ENCODE data around the gene KIF1C.

DNA sequence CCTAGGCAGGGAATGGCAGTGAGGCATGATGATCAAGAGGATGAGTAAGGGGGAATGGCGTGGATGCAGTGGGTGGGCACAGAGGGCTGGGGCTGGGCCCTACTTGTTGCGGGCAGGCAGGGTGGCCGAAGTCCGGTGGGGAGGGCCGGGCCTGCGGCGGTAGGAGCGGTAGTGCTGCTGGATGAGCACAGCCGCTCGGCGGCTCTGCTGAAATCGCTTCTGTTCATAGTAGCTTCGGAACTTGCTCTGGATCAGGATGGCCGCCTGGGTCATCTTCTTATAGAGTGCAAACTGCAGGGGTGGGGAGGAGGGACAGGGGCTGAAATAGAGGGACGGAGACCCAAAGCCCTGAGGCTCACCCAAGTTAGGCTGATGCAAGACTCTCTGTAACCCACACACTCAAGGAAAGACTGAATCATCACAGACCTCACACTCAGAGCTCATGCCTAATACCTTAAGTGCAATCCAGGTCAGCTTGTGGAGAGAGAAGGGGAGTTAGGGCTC lies 28.7 kb upstream of the KIF1C start:
- TF ChIP-seq POLR2A (IDR thresholded peaks at IDR 0.05) = no peak
- TF ChIP-seq, protein P1, sequence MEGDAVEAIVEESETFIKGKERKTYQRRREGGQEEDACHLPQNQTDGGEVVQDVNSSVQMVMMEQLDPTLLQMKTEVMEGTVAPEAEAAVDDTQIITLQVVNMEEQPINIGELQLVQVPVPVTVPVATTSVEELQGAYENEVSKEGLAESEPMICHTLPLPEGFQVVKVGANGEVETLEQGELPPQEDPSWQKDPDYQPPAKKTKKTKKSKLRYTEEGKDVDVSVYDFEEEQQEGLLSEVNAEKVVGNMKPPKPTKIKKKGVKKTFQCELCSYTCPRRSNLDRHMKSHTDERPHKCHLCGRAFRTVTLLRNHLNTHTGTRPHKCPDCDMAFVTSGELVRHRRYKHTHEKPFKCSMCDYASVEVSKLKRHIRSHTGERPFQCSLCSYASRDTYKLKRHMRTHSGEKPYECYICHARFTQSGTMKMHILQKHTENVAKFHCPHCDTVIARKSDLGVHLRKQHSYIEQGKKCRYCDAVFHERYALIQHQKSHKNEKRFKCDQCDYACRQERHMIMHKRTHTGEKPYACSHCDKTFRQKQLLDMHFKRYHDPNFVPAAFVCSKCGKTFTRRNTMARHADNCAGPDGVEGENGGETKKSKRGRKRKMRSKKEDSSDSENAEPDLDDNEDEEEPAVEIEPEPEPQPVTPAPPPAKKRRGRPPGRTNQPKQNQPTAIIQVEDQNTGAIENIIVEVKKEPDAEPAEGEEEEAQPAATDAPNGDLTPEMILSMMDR (IDR thresholded peaks at IDR 0.05) = no peak
